ENCODE measurements around the gene PTPN18.

PTPN18 gene

GRCh38 chr2:130363479-130363878 is 7.6 kb downstream of the PTPN18 start:
- no peak for DNase-seq (ENCODE audit: low spot score)
- Histone ChIP-seq H3K4me3 (no peak overlapping the region), H3K27ac (no peak overlapping the region)
- TF ChIP-seq, protein P1, sequence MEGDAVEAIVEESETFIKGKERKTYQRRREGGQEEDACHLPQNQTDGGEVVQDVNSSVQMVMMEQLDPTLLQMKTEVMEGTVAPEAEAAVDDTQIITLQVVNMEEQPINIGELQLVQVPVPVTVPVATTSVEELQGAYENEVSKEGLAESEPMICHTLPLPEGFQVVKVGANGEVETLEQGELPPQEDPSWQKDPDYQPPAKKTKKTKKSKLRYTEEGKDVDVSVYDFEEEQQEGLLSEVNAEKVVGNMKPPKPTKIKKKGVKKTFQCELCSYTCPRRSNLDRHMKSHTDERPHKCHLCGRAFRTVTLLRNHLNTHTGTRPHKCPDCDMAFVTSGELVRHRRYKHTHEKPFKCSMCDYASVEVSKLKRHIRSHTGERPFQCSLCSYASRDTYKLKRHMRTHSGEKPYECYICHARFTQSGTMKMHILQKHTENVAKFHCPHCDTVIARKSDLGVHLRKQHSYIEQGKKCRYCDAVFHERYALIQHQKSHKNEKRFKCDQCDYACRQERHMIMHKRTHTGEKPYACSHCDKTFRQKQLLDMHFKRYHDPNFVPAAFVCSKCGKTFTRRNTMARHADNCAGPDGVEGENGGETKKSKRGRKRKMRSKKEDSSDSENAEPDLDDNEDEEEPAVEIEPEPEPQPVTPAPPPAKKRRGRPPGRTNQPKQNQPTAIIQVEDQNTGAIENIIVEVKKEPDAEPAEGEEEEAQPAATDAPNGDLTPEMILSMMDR (IDR thresholded peaks at IDR 0.05) = no peak

DNA sequence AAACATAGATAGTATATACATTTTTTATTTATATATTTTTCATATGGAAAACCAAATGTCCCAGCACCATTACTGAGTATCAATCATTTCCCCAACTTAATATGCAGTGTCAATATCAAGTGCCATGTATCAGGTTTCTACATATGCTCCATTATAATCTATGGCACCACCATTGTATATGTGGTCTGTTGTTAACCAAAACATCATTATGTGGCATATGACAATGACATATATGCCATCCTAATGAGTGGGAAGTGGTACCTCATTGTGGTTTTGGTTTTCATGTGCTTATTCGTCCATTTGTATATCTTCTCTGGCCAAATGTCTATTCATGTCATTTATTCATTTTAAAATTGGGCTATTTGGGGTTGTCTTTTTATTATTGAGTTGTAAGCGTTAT is 9.2 kb downstream of the PTPN18 start:
- Histone ChIP-seq H3K27ac (no peak overlapping the region), H3K4me3 (no peak overlapping the region)
- TF ChIP-seq, protein P1 (IDR thresholded peaks at IDR 0.05) = no peak
- no peak for DNase-seq (ENCODE audit: low spot score)

GRCh38 chr2:130365963-130366362 is 10.1 kb downstream of the PTPN18 start:
- Histone ChIP-seq H3K4me3 (no peak overlapping the region), H3K27ac (no peak overlapping the region)
- TF ChIP-seq, protein P1 (IDR thresholded peaks at IDR 0.05) = no peak
- DNase-seq (ENCODE audit: low spot score) = no peak

DNA sequence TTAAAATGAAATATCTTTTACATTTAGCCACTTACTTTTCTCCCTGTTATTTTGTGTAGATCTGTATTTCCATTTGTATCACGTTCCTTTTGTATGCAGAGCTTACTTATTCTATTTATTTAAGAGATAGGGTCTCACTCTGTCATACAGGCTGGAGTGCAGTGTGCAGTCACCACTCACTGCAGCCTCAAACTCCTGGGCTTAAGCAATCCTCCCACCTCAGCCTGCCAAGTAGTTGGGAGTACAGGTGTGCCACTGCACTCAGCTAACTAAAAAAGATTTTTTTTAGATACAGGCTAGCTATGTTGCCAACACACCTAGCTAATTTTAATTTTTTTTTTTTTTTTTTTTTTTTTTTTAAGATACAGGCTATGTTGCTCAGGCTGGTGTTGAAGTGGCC is 10.9 kb downstream of the PTPN18 start:
- no peak for DNase-seq (ENCODE audit: low spot score)
- TF ChIP-seq, protein P1 (IDR thresholded peaks at IDR 0.05) = no peak
- no peak overlapping the region for H3K27ac ChIP-seq
- no peak overlapping the region for H3K4me3 ChIP-seq

DNA sequence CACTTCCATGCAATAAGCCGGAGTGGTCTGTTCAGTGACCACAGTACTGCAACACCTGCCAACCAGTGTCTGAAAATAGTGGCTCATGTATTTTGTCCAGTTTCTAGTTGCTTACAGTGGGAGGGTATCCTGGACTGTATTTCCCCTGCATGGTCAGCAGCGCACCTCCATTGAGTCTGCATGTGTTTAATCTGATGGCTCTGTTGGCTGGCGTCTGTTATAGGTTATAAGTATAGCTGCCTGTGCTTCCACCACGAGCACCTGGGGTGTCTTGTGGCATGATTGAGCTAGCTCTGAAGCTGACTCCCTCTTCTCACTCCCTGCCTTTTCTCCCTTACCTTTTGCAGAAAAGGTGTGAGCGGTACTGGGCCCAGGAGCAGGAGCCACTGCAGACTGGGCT is 12.9 kb downstream of the PTPN18 start:
- no peak for DNase-seq (ENCODE audit: low spot score)
- H3K4me3 ChIP-seq = no peak overlapping the region
- H3K27ac ChIP-seq = no peak overlapping the region
- TF ChIP-seq, protein P1 (IDR thresholded peaks at IDR 0.05) = no peak

DNA sequence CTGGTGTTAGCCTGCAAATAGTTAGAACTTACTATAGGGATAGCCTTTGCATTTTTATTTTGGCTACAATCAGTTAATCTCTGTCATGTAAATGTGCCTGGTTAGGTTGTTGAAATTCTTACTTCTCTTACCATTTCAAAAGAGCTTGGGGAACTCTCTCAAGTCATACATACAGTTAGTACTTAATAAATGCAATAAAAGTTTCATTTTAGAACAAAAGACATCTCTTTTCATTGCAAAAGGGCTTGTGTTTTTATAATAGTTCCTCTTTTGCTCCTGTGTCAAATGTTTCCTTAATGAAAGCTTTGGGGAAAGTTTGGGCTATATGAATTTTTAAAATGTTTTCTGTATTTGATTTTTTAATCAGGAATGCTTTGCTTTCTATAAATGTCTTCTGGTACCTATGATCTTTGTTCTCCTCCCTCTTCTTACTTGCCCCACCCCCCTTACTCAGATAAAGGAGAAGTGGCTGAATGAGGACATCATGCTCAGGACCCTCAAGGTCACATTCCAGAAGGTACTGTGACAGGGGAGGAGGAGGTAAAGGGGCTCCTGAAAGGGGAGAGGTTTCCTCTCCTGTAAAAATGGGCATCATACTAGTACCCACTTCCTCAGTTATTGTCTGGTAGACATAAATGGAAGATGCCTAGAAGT is 13.6 kb downstream of the PTPN18 start:
- no peak for DNase-seq (ENCODE audit: low spot score)
- Histone ChIP-seq H3K27ac (no peak overlapping the region), H3K4me3 (no peak overlapping the region)
- TF ChIP-seq, protein P1 (IDR thresholded peaks at IDR 0.05) = no peak

DNA sequence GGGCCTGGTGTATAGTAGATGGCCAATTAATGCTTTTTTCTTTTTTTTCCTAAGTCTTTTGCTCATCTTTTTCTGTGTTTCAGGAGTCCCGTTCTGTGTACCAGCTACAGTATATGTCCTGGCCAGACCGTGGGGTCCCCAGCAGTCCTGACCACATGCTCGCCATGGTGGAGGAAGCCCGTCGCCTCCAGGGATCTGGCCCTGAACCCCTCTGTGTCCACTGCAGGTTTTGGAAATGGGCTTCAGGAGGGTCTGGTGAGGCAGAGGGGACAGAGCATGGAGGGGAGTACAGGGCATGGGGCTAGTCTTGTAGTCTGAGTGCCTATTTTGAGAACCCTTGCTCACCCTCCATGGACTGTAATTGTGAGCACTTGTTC is 14.1 kb downstream of the PTPN18 start:
- Histone ChIP-seq H3K4me3 (no peak overlapping the region), H3K27ac (no peak overlapping the region)
- no peak for DNase-seq (ENCODE audit: low spot score)
- TF ChIP-seq, protein P1 (IDR thresholded peaks at IDR 0.05) = no peak
